HG03460 (cell line): ENCODE measurements around the gene INPP4B.

ENCODE experiments used
- ATAC-seq: cut with Tn5 transposase; IDR thresholded peaks from one replicate; pipeline ENCODE4 v1.9.1; 2021; ENCODE audit not compliant: unreplicated experiment

Gene INPP4B

GRCh38 chr4:142383800-142384470, 462.2 kb downstream of the INPP4B start:
- ATAC-seq, result no peak

- ATAC-seq, result no peak
These were observed 462.7 kb downstream of the INPP4B start for GRCh38 chr4:142383354-142383753.

GRCh38 chr4:142380052-142380602, 466.0 kb downstream of the INPP4B start:
- ATAC-seq, result no peak

GRCh38 chr4:142379277-142380051, 466.6 kb downstream of the INPP4B start:
- ATAC-seq, result no peak

- no peak for ATAC-seq
These were observed 467.9 kb downstream of the INPP4B start for GRCh38 chr4:142378179-142378578.

GRCh38 chr4:142377342-142378091, 468.6 kb downstream of the INPP4B start:
- ATAC-seq, result no peak

GRCh38 chr4:142376204-142376603, 469.9 kb downstream of the INPP4B start:
- ATAC-seq, result no peak

- no peak for ATAC-seq
These were observed 472.5 kb downstream of the INPP4B start for GRCh38 chr4:142373610-142374009.

GRCh38 chr4:142372530-142373260, 473.4 kb downstream of the INPP4B start:
- no peak for ATAC-seq

GRCh38 chr4:142369141-142369540, 477.0 kb downstream of the INPP4B start:
- ATAC-seq, result no peak

GRCh38 chr4:142367418-142368180, 478.5 kb downstream of the INPP4B start:
- ATAC-seq, result no peak

- ATAC-seq, result no peak
These were observed 479.3 kb downstream of the INPP4B start for GRCh38 chr4:142366769-142367181.

- no peak for ATAC-seq
These were observed 480.7 kb downstream of the INPP4B start for GRCh38 chr4:142365391-142365790.

GRCh38 chr4:142363686-142364085, 482.4 kb downstream of the INPP4B start:
- no peak for ATAC-seq

- ATAC-seq, result no peak
These were observed 484.1 kb downstream of the INPP4B start for GRCh38 chr4:142361981-142362380.

- ATAC-seq, result no peak
These were observed 485.4 kb downstream of the INPP4B start for GRCh38 chr4:142360657-142361056.

GRCh38 chr4:142358656-142359055, 487.4 kb downstream of the INPP4B start:
- ATAC-seq, result no peak

GRCh38 chr4:142356801-142357200, 489.3 kb downstream of the INPP4B start:
- ATAC-seq, result no peak

- ATAC-seq, result no peak
These were observed 489.9 kb downstream of the INPP4B start for GRCh38 chr4:142356118-142356759.
